HG03558 (cell line): ENCODE results near the gene LRRC28.

Source experiments
- ATAC-seq: cut with Tn5 transposase; IDR thresholded peaks from one replicate; pipeline ENCODE4 v1.9.1; 2021; ENCODE audit warnings: moderate number of reproducible peaks; ENCODE audit not compliant: unreplicated experiment; ENCODE audit errors: extremely low read depth

LRRC28 gene

GRCh38 chr15:99412082-99412481 is 160.8 kb downstream of the LRRC28 start:
- no peak for ATAC-seq

DNA sequence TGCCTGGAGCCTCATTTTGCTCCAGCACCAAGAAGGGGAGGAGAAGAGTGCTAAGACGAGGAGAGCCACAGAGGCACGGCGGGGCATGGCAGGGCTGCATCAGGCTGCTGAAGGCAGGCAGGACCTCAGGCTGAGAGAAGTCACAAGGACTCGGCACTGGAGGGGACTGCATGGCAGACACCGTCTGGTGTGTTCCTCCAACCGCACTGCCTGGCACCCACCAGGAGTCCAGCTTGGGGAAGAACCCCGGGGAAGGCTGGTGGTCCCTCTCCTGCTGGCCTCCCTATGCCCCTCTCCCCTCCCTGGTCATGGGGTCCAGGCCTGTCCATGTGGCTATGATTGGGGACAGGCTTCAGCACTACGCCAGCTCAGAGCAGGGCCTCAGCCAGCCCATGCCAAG is 161.3 kb downstream of the LRRC28 start:
- no peak for ATAC-seq

GRCh38 chr15:99413955-99414754 is 162.9 kb downstream of the LRRC28 start:
- ATAC-seq, result no peak

DNA sequence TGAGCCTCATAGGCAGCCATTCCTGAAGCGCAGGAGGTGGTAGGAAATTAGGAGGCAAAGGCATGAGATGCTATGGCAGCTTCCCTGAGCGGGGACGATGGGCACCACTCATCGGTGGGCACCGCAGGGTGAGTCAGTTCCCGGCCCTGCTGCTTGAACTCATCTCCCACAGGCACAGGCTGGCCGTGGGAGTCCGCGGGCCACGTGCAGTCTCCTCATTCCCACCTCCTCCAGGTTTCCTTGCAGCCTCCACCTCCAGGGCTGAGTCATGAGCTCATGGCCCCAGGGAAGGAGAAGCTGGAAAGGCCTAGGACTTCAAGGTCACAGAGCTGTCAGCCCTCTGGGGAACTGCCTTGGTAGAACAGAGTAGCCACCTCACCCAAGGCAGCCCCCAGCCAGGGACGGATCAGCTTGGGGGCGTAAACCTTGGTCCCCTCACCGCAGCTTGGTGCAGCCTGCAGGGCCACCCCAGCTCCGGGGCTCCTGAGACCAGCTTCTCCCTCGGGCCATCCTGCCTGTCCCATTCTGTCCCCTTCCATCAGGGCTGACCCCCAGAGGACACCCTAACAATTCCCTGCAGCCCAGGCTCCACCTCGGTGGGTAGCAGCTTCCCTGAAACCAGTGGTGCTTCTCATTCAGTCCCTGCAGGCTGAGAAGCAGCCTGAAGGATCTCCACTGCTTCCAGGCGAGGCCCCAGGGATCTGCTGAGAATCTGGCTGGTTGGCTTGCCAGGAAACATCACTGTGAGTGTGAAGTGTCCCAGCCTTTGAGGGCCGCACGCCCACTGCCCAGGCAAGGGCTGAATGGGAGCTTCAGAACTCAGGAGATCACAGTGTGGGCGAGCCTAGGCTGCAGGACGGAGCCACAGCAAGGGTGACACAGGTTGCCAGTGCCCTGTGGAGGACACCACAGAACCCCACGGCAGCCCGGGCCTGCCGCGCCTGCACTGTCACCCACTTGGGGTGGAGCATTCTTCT is 163.8 kb downstream of the LRRC28 start:
- ATAC-seq, result no peak

GRCh38 chr15:99416191-99417188 is 165.2 kb downstream of the LRRC28 start:
- no peak for ATAC-seq

GRCh38 chr15:99421172-99421656 is 169.9 kb downstream of the LRRC28 start:
- no peak for ATAC-seq

GRCh38 chr15:99421758-99422157 is 170.5 kb downstream of the LRRC28 start:
- ATAC-seq, result no peak

- ATAC-seq, result no peak
These were observed 172.2 kb downstream of the LRRC28 start for GRCh38 chr15:99423186-99424130.

DNA sequence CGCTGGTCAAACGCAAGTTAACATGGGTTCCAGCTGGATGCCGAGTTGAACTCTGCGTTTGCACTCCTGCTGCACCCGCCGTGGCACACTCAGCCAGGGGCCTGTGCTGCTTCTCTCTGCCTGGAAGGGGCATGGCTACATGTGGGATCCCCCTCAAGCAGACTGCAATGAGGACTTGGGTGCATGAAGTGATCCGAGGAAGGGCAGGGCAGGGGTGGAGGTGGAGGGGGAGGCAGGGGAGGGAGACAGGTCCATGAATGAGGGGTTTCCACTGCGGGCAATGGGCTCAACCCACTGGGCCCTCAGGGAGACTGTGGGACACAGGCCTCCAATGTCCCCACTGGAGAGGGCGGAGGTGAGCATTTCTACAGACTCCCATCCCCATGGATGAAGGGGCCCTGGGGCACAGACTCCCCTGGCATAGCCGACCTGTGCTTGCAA is 172.9 kb downstream of the LRRC28 start:
- no peak for ATAC-seq

DNA sequence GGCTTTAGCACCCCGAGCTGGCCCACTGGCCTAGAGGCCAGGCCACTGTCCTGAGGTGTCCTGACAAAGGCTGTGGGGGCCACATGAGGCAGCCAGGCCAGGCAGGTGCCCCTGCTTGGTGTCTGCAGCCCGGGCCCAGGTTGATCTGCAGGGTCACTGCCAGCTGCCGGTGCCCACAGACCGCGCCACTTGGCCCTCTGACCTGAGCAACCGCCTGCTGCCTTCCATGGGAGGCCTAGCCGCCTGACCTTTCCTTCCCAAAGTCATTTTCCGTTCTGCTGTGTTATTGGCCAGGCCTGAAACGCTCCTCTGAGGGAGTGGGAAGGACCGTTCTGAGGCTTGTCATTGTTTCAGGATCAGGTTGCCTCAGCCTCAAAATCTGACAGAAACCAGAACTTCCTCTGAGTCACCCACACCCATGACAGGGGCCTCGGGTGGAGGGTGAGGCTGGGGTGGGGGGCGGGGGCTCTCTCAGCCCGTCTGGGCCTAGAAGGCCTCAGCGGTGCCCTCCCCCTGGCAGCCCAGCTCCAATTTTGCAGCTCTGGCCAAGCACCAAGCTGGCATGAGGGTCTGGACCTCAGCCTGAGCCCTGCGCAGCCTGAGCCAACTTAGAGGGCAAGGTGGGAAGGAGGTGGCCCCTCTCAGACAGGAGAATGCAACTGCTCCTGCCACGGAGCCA is 173.8 kb downstream of the LRRC28 start:
- peak; percentile 65 for ATAC-seq

- no peak for ATAC-seq
These were observed 174.5 kb downstream of the LRRC28 start for GRCh38 chr15:99425657-99426301.

- no peak for ATAC-seq
These were observed 175.3 kb downstream of the LRRC28 start for GRCh38 chr15:99426431-99427105.

DNA sequence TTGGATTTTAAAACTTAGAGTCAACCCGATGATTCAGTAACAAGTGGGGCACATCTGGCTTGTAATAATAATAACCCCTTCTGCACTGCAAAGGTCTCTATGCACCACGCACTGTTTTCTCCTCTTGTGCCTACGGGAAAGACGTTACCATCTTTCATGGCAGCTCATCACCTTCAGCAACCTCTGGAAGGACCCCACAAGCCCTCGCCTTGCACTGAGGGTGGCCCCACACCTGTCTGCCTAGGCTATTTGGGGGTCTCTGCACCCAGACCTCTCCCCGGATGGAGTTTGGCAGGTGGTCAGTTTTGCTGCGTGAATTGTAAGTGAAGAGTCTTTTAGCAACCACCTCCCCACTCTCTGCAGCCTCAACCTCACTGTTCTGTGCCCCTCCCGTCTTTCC is 175.9 kb downstream of the LRRC28 start:
- ATAC-seq, result no peak

DNA sequence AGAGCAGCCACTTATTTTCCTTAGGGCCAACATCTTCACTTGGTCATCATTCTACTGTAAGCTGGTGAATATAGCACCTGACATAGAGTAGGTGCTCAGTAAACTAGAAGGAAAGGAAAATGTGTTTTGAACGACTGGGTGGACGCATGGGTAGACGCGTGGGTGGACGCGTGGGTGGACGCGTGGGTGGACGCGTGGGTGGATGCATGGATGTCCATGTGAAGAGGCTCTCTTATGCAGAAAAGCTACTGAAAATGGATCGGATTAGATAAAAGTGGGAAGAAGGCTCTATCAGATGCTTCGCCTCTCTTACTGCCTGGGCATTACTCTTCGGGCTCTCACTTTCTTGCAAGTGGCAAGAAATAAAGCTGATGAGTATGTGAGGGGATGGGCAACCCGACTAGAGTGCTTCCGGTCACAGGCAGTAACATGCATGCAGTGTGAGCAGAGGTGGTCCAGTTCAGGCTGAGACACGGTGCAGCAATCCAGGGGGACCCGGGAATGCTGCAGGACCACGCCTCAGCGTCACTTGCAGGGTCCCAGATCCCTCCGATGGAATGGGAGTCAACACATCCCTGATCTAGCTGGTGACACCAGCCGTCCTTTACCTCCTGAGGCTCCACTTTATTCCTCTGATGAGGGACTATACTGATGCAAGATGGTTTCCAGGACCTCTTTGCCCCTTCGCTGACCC is 176.5 kb downstream of the LRRC28 start:
- no peak for ATAC-seq

DNA sequence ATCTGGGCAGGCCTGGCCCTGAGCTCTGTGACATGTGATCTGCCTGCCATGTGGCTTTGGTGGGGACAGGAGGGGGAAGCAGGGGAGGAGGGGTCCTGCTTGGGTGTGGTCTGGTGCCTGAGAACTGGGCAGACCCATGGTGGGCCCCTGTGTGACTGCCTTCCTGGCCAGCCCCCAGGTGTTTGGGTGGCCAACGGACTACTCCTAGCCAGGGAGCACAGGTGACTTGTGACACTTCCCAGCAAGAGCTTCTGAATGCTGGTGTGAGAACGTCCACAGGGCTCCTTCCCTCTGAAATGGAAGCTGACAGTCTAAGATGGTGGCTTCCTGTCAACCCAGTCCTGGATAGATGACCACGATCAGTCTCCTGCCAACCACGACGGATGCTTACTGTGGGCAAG is 178.4 kb downstream of the LRRC28 start:
- ATAC-seq, result no peak

DNA sequence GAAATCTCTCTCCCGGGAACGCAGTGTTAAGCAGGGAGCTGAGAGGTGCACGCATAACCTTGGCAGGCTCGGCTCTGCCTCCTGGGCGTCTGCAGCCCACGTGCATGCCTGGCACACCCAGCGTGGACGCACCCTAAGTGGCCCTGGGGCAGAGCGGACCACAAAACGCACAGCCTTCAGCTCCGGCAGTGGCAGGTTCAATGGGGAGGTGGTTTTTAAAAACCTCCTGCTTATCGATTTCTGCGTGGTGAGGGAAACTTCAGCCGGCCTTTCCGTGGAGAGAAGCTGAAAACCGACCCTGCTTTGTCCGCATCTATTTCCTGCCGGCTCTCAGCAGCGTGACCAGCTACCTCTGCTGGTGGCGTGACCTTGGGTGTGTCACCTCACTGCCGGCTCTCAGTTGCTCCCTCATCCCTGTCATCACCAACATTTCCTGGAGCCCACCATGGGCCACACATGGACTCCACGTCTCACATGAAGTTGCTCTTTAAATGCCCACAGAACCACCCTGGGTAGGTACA is 179.7 kb downstream of the LRRC28 start:
- no peak for ATAC-seq
